Measurements from ENCODE around the gene CRYBG3.
"Not testable (repeated sequence)": the region's sequence is repeated elsewhere in the genome, so short reads cannot be mapped to it uniquely, and the experiment has no call there.

The CRYBG3 gene

DNA sequence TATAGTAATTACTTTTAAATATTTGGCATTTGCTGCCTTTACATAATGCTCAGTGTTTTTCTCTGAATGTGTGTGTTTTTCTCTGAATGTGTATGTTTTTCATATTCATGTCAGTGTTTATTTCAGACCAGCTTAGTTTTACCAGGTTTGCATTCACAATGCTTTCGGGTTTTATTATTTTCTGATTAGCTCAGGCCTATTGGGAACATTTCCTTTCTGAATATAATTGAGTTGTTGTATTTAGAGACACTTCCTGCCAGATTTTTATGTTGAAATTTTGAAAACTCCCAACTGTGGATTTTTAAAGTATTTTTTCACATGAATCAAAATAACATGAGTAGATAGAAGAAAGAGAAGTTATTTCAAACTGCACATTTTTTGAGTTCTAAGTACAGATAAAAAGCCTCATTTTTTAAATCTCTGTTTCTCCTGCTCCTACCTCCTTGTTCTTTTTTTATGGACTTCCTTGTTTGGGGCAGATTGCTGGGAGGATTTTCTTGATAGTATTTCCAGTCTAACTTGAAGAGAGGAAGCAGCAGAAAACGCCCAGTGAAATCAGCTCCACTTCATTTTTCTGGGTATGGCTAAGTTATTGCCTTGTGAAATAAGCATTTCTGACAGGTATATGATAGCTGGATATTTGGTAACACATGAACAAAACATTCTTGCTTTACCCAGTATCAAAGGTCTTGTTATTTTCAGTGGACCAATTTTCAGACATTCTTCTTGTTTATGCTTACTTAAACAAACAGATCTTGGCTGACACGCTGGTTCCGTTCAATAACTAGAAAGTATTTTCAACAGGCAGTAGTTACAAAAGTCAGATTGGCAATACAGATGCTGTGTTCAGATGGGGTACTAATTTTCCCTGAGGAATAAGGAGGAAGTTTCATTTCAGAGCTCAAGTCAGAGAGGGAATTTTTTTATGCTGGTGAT, 79.8 kb downstream of the CRYBG3 start:
- DNase-seq, result no peak

DNA sequence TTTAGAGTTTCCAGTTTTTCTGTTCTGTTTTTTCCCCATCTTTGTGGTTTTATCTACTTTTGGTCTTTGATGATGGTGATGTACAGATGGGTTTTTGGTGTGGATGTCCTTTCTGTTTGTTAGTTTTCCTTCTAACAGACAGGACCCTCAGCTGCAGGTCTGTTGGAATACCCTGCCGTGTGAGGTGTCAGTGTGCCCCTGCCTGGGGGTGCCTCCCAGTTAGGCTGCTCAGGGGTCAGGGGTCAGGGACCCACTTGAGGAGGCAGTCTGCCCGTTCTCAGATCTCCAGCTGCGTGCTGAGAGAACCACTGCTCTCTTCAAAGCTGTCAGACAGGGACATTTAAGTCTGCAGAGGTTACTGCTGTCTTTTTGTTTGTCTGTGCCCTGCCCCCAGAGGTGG, 88.0 kb downstream of the CRYBG3 start:
- DNase-seq, result not testable (repeated sequence)

DNA sequence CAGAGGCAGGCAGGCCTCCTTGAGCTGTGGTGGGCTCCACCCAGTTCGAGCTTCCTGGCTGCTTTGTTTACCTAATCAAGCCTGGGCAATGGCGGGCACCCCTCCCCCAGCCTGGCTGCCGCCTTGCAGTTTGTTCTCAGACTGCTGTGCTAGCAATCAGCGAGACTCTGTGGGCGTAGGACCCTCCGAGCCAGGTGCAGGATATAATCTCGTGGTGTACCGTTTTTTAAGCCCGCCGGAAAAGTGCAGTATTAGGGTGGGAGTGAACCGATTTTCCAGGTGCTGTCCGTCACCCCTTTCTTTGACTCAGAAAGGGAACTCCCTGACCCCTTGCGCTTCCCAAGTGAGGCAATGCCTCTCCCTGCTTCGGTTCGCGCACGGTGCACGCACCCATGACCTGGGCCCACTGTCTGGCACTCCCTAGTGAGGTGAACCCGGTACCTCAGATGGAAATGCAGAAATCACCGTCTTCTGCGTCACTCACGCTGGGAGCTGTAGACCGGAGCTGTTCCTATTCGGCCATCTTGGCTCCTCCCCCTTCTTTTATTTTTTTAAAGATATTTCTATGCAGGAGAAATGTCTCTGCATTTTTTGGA, 88.5 kb downstream of the CRYBG3 start:
- DNase-seq, result not testable (repeated sequence)

DNA sequence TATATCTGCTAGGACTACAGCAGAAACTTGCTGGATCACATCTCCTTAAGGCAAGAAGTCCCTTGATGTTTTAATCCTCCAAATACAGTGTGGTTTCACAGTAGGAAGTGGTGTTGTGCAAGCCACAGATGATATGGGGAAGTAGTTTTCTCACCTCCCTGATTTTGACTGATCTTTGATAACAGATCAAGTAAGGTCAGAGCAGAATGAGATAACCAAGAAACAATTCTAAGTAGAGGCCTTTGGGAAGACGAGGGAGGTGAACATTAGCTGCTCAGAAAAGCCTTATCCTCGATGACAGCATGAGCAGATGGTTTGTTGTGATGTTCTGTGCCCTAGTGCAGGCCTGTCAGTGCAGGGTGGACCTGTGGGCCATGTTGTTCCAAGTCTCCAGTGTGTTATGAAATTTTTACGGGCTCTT, 89.1 kb downstream of the CRYBG3 start:
- no peak for DNase-seq

DNA sequence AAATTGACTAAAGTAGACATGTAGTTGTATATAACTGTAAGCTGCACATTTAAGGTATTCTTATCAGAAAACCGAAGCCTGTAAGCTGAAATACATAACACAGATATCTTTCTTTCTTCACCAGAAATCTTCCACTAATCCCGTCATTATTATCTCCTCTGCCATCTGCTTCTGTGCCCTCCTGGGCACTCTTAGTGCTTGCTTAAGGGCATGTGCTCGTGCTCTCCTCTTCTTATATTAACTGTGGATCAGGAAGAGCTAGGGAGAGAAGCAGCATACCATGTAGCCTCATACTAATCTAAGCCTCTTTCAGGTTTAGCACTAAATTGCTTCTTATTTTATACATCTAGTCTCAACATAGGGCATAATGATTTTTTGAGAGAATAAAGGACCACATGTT, 89.6 kb downstream of the CRYBG3 start:
- no peak for DNase-seq

DNA sequence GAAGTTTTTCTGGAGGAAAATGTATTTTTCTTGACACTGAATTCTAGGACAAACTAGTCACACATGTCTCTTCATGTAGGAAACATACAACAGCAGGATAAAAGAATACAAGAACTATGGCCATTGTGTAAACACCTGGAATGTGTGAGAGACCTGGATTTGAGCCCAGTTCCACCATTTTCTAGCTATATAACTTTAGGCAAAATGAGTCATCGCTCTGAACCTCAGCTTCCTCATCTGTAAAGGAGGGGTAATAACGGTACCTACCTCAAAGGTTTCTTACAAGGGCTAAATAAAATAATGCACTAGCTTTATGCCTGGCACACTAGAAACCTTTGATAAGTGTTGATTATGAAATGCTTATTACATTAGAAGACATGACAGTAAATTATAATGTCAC, 92.6 kb downstream of the CRYBG3 start:
- DNase-seq, result no peak

DNA sequence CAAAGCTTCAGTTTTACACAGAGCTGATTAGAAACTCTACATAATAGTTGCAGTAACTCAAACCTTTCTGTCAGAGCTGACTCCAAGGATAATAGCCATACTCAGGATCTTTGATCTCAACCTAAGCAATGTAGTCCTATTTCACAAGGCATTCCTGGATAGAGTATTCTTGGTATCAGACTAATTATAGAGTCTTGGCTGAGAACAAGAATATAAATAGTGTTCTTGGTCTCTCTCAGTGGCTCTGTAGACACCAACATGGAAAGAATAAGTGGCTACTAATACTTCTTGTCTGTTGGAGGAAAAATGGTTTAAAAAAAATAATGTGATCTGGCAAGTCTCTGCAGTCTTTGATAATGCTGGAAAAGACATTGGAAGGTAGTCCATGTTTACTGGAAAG, 94.8 kb downstream of the CRYBG3 start:
- DNase-seq, result no peak

DNA sequence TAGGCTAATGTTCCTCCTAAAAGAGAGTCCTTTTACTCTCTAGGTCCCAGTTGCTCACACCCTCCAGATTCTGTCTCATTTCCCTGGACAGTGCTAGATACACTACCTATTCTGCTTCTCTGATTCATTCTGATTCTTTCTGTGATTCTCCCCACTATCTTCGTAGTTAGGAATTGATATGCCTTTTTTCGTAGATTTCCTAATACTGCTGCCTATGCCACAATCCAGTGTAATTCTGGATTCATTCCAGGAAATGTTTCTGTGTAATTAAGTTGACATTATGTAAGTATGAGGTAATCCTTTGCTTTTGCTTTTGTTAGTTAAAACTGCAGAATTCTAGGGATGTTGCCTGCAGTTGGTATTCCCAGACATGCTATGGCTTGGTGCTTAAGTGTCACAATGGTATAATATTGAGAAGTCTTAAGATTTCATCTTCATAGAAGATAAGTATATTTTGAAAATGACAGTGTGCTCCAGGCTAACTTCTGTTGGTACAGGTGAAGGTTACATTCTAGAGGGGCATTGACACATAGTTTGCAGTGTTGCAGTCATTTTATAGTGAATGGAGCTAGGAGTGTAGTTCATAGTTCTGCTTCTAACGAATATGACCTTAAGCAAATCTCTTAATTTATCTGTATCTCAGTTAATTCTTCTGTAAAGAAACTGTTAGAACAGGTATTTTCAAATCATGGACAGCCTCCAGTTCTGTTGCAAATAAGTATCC, 96.2 kb downstream of the CRYBG3 start:
- DNase-seq, result no peak

DNA sequence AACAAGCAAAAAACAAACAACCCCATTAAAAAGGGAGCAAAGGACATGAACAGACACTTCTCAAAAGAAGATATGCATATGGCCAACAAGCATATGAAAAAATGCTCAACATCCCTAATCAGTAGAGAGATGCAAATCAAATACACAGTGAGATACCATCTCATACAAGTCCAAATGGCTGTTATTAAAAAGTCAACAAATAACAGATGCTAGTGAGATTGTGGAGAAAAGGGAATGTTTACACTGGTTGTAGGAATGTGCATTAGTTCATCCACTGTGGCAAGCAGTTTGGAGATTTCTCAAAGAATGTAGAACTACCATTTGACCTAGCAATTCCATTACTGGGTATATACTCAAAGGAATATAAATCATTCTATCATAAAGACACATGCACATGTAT, 105.9 kb downstream of the CRYBG3 start:
- no peak for DNase-seq

DNA sequence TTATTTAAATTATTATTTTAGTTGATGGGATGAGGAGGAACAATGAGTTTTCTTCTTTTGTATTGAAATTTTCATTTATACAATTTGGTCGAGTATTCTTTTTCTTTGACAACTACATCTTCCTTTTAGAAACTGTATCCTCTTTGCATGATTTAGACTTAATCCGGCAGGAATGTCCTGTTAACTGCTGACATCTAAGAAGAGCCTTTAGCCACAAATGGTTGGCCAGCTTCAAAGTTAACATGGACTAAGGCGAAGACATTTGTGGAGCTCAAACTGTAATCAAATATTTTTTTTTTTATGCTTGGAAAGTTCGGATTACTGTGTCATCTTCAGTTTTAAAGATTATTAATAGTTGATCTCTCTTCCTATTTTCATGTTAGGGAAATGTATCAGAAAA, 107.2 kb downstream of the CRYBG3 start:
- DNase-seq, result no peak

DNA sequence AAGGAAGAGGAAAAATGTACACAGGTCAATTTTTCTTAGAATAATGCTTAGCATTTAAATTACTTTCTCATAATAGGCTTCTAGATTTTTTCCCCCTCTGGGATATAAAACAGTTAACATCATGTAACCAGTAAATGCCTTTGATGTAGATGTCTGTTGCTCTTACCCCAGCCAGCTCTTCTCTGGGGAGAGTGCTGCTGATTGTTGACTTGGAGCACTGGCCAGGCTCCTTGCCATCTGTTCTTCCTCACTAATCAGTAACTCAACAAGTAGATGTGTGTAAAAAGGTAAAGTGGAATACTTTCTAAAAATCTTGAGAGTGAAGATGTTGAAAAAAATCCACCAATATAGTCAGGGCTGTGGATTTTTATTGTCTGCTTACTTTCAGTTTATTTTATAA, 108.2 kb downstream of the CRYBG3 start:
- no peak for DNase-seq

DNA sequence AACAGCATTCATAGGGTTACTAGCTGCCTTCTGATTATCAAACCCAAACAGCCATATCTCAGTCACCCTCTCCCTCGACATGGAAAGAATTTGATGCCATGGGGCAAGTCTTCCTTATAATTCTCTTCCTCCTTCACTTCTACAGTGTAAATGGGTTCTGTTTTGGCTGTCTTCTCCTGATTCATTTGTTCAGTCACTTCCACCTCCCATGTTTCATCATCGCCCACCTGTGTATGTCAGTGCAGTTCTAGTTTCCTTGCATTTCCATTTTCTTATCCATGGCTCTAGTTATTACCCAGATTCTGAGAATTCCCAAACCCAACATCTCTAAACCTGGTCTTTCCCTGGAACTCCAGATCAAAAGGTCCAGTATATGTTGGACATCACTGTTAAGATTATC, 109.4 kb downstream of the CRYBG3 start:
- no peak for DNase-seq

DNA sequence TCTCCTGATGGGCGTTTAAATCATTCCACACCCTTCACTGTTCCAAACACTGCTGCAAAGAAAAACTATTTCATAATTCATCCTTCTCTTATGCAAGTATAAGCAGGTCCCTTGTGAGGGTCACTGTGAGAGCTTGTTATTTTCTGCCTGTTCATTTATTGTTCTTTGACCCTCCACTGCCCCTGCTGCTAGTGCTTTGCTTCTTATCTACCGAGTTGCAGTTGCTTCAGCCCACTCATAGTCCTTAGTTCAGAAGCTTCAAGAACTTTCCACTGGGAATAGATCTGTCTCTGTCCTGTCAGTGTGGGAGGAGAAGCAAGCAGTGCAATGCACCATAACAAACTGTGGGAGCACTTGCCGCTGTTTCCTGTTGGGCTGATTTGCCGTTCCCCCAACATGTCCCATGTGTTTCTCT, 110.6 kb downstream of the CRYBG3 start:
- no peak for DNase-seq

DNA sequence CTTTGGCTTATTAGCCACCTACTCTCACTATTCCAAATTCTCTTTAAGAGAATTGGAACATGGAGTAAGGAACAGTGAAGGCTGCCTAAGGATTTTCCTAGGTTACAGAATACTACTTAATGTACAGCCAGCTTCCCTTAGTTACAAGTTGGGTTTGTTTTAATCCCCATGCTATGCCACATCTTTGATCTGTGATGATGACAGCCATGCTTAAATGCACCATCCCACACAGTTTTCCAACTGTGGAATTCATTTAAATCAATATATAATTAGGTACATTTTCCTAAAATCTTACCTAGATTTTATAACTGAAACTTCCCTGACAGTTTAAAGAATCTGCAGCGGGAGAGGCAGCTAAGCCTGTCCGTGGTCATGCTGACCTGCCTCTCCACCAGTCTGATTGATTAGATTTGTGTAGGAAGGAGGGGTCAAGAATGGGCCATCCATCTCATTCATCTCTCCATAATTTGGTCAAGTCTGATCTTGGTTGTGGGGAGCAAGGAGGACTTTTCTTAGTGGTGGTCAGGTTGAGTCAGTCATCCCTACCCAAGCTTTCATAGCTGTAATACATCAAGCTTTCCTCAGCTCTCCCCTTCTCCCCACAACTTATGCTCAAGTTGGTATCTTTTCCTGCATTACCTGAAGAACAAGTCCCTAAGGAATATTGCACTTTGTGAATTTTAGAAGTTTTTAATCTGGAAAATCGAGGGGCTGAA, 113.3 kb downstream of the CRYBG3 start:
- DNase-seq, result no peak

DNA sequence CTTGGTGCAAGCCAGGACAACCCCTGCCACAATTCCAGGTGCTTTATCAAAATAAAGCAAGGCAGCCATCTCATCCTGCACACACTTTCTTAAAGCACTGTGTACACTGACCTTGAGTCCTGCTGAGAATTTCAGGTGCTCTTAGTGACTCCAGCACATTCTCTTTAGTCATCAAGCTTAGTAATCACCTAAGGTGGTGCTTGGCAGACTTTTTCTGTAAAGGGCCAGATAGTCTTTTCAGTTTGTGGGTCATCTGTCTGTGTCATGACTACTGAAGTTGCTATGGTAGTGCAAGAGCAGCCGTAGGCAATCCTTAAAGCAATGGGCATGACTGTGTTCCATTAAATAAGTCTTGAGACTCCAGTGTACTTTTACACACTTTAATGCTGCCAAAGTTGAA, 114.0 kb downstream of the CRYBG3 start:
- DNase-seq, result no peak

DNA sequence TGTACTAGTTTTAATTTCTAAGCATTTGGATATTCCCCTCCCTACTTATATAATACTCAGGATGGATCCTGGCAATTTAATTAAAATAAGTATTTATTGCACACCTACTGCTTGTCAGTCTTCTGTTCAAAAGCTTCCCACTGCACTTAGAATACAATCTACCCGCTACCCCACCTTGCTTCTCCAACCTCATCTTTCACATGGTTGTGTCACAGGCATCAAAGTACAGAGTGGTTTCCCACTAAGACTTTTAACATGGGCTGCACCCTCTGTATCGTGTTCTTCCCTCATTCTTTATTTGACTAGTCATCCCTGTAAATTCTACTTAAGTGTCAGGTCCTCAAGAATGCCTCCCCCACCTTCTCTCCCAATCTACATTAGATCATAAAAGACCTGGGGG, 115.4 kb downstream of the CRYBG3 start:
- no peak for DNase-seq

DNA sequence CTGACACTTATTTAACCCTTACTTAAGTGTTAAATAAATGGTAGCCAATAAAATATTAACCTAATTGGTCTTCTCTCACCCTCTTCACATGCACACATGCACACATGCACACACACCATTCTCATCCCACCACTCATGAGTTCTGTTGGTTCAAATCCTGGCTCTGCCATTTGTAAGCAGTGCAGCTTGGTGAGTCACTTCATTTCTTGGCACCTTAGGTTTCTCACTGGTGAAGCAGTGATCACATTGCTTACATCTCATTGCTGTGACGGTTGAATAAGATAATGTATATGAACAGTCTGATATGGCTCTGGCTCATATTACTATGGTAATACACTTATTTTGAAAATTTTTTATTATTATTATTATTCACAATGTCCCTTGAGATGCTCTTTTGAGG, 116.6 kb downstream of the CRYBG3 start:
- no peak for DNase-seq

DNA sequence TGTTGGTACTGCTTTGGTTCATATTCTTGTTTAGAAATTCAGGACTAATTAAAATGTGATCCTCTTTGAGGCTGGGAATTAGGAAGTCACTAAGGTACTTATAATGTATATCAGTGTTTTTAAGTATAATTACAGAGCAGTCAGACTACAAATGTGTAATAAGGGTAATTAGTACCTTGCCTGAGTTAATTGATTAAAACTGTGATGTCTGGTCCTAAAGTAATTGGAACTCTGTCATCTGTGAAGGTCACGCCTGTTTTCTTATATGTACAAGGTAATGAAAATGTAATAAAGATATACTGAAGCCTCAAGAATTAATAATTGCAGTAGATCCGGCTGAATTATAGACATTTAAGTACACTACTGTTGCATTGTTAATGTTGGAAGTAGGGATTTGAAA, 117.6 kb downstream of the CRYBG3 start:
- DNase-seq, result no peak

DNA sequence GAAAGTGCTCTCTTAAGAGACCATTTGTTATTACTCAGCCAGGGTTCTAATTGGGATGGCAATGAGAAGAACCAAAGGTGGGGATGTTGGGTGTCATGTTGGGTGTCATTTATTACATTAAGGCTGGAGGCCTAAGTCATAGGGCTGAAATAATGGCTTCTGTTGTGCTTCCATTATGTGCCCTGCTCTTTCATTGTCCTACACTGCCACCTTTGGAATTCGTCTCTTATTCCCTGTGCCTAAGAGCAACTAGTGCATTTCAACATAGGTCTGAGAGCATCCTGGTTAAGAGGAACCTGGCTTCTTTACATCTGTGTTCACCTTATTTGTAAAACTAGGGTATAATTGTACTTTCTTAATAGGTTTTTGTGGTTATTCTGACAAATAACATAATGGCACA, 118.2 kb downstream of the CRYBG3 start:
- DNase-seq, result no peak

DNA sequence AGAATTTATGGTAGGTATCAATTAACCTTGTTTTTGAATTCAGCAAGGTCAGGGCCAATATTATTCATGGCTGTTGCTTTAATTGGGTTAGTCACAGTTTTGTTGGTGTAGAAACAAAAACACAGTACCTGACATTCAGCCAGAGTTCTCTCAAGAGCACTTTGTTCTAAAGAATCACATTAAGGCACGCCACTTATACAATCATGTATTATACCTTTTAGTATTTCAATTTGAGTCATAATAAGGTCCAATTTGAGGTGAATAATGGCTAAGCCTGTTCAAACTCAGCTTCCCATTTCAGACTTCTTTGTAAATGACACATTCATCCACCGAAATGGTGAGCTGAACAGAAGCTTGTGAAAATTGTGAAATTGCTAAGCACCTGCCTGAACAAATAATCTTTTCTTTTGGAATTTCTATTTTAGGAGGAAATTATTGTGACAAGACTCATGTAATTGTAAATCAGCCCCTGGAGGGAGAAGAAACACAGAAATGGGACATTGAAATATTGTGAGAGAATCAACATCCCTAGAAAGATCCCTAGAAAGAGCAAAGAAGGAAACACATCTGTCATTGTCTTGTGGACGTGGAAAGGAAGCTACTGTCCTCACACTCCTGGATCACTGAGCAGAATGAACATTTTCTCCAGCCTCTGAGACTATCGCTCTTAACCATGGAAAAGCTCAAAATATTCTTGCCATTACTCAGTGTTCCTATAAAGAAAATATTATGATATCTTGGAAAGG, 121.2 kb downstream of the CRYBG3 start:
- DNase-seq, result no peak

DNA sequence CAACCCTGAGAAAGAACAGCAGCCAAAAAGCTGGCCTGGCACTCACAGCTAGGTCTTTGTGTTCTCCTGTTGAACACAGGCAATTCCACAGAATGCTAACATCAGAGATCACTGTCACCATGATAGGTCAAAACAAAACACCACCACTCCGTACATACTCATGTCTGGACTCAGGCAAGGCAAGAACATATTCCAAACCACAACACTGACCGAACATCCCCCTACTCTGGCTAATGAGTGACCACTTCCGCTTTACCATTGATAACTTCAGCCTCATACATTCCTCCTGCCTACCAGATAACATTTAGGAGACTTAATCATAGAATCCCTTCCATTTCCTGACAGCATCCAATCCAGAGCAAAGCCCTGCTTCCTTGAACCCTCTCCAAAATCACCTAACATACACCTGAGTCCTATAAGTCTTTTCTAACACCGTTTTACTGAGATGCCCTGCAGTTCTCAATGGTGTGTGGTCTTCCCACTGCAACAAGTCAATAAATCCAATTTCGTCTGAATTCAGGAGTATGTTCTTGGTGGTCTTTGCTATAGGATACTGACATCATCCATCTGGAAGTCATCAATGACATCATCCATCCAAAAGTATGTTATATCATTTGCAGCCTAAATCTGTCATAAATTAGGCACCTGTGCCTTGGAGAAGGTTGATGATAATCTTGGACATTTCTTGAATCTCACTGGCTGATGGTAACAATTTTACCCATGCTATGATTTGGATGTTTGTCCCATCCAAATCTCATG, 126.7 kb downstream of the CRYBG3 start:
- DNase-seq, result no peak

DNA sequence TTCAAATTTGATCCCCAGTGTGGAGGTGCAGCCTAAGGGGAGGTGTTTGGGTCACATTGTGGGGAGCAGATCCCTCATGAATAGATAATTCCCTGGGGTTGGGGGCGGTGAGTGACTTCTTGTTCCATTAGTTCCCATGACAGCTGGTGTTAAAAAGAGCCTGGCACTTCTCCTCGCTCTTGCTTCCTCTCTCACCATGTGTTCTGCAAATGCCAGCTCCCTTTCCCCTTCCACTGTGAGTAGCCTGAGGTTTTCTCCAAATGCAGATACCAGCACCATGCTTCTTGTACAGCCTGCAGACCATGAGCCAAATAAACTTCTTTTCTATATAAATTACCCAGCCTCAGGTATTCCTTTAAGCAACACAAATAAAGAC, 127.3 kb downstream of the CRYBG3 start:
- DNase-seq, result no peak

Data from activated CD8-positive, alpha-beta memory T cell treated with anti-CD3 and anti-CD28 coated beads, Interleukin-2, amount 50 U/mL, for 48 hours (primary cell).